Thyroid gland (tissue), 4 donors: ENCODE data around the gene RAB30. TPM values are rescaled to one million over a fixed set of nuclear protein-coding genes. Genes with fewer than 3 reads are reported as not detected.

ENCODE experiments used
- DNase-seq, 2 donors: peaks; one replicate each; pipeline ENCODE4 v3.0.0-alpha.2; 2019
- H3K27ac ChIP-seq, 3 donors: fragments of 200-600 bp; sonication (generic); 1 replicate in 2 of 3; 2 replicates in 1 of 3; pipeline ENCODE4 v1.5.1; 2016 to 2019; ENCODE audit warnings: mild to moderate bottlenecking in 1 of 3, moderate library complexity in 1 of 3
- H3K27me3 ChIP-seq: fragments of 200-600 bp; sonication (generic); one replicate; pipeline ENCODE4 v1.5.1; 2019
- H3K36me3 ChIP-seq, 2 donors: fragments of 200-600 bp; sonication (generic); one replicate each; pipeline ENCODE4 v1.5.1; 2016 to 2019
- H3K4me1 ChIP-seq, 2 donors: fragments of 200-600 bp; sonication (generic); one replicate each; pipeline ENCODE4 v1.5.1; 2017 to 2019
- H3K4me3 ChIP-seq, 3 donors: fragments of 200-600 bp; sonication (generic); replicated peaks in 1 of 3; 1 replicate in 2 of 3; 2 replicates in 1 of 3; pipeline ENCODE4 v1.5.1; 2016; ENCODE audit warnings: mild to moderate bottlenecking in 1 of 3
- H3K9me3 ChIP-seq: fragments of 200-600 bp; sonication (generic); one replicate; pipeline ENCODE4 v1.5.1; 2017
- POLR2A ChIP-seq, 2 donors: fragments of 450-650 bp; IDR thresholded peaks; one replicate each; pipeline ENCODE4 v1.6.1; 2017; ENCODE audit warnings: antibody characterized with exemption in 2 of 2, mild to moderate bottlenecking in 2 of 2, moderate library complexity in 1 of 2
- WGBS, 2 donors: methylation state at CpG; one replicate each; pipeline ENCODE4 v1.1.5; 2017; 5-methylcytosine and 5-hydroxymethylcytosine counted together
- intact Hi-C: fragments of 100-400 bp; cut with DNase I; formaldehyde crosslinking; loops from one replicate; pipeline ENCODE4 v1.15.1; 2023
- total RNA-seq, 4 donors: library from RNA; depleted of rRNA; stranded (reverse); fragments of >200 nt; gene quantifications; one replicate each; pipeline ENCODE4 v1.2.3, GENCODE V29; 2016
- TF ChIP-seq, protein P1 (sequence below), 6 experiments: fragments of 200-600 bp in 3 of 6; fragments of 450-650 bp in 3 of 6; sonication (generic) in 3 of 6; IDR thresholded peaks; one replicate each; pipeline ENCODE4 v1.5.1; 2016 to 2019; ENCODE audit warnings: antibody characterized with exemption in 6 of 6, mild to moderate bottlenecking in 2 of 6, inconsistent platforms in 1 of 6, moderate library complexity in 1 of 6

The RAB30 gene
- total RNA-seq, 4 donors from 2014 or later, result 12.0 to 30.0 (median 22.8) TPM

GRCh38 chr11:83102834-83103233 is 31.1 kb upstream of the RAB30 start:
- Histone ChIP-seq H3K27ac (no peak overlapping the region), H3K27me3 (no peaks in the 10 kb centered on the region), H3K9me3 (no peaks in the 10 kb centered on the region), H3K4me1 (no peaks in the 10 kb centered on the region), H3K4me3 (no peak overlapping the region), H3K36me3 (no peaks in the 10 kb centered on the region)
- TF ChIP-seq, protein P1, sequence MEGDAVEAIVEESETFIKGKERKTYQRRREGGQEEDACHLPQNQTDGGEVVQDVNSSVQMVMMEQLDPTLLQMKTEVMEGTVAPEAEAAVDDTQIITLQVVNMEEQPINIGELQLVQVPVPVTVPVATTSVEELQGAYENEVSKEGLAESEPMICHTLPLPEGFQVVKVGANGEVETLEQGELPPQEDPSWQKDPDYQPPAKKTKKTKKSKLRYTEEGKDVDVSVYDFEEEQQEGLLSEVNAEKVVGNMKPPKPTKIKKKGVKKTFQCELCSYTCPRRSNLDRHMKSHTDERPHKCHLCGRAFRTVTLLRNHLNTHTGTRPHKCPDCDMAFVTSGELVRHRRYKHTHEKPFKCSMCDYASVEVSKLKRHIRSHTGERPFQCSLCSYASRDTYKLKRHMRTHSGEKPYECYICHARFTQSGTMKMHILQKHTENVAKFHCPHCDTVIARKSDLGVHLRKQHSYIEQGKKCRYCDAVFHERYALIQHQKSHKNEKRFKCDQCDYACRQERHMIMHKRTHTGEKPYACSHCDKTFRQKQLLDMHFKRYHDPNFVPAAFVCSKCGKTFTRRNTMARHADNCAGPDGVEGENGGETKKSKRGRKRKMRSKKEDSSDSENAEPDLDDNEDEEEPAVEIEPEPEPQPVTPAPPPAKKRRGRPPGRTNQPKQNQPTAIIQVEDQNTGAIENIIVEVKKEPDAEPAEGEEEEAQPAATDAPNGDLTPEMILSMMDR (IDR thresholded peaks at IDR 0.05), result no peak
- TF ChIP-seq POLR2A (IDR thresholded peaks at IDR 0.05), result no peak
- 94 to 96% methylated on average over 3 of the region's 3 CpGs for WGBS, 2 donors
- DNase-seq, result no peak
- intact Hi-C loops, result no loop called here

DNA sequence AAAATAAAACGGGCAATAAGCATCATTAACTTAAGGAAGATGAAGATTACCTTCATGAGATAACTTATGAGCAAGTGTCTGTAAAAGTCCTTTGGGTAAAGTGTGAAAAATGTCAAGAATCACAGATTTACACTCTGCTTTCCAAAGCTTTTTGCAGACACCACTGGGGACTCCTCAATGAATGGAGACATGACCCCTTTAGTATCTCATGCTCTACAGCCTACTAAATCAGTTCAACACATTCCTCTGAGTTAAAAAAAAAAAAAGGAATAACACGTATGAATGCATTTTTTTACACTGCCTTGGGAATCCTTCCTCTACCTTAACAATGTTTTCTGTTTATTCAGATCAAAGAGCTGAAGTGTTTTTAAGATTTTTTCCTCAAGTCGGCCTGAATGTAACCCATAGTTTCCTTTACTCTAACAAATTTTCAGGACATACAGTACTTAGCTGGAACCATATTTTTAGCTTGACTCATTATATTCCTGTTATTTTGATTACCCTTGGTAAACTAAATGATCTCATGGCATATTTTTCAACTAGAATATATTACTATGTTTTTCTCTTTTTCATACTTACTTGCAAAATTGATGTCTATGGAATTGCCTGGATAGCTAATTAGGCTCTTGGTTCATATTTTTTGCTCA is 25.9 kb upstream of the RAB30 start:
- no peaks in the 10 kb centered on the region for H3K9me3 ChIP-seq
- TF ChIP-seq POLR2A (IDR thresholded peaks at IDR 0.05), result no peak
- TF ChIP-seq, protein P1 (IDR thresholded peaks at IDR 0.05), result no peak
- H3K4me3 ChIP-seq, result no peak overlapping the region
- no peaks in the 10 kb centered on the region for H3K27me3 ChIP-seq
- no peak for DNase-seq
- no peaks in the 10 kb centered on the region for H3K36me3 ChIP-seq
- no peaks in the 10 kb centered on the region for H3K4me1 ChIP-seq
- WGBS, 2 donors, result 44 to 48% methylated on average over 3 of the region's 3 CpGs
- H3K27ac ChIP-seq, result no peak overlapping the region
- intact Hi-C loops, result no loop called here

GRCh38 chr11:83093634-83094033 is 21.9 kb upstream of the RAB30 start:
- Histone ChIP-seq H3K27me3 (no peaks in the 10 kb centered on the region), H3K9me3 (no peaks in the 10 kb centered on the region), H3K4me3 (no peak overlapping the region), H3K4me1 (no peaks in the 10 kb centered on the region), H3K36me3 (no peaks in the 10 kb centered on the region), H3K27ac (no peak overlapping the region)
- 71 to 73% methylated on average over 2 of the region's 2 CpGs for WGBS, 2 donors
- TF ChIP-seq, protein P1 (IDR thresholded peaks at IDR 0.05), result no peak
- TF ChIP-seq POLR2A (IDR thresholded peaks at IDR 0.05), result no peak
- intact Hi-C loops, result no loop called here
- no peak for DNase-seq

DNA sequence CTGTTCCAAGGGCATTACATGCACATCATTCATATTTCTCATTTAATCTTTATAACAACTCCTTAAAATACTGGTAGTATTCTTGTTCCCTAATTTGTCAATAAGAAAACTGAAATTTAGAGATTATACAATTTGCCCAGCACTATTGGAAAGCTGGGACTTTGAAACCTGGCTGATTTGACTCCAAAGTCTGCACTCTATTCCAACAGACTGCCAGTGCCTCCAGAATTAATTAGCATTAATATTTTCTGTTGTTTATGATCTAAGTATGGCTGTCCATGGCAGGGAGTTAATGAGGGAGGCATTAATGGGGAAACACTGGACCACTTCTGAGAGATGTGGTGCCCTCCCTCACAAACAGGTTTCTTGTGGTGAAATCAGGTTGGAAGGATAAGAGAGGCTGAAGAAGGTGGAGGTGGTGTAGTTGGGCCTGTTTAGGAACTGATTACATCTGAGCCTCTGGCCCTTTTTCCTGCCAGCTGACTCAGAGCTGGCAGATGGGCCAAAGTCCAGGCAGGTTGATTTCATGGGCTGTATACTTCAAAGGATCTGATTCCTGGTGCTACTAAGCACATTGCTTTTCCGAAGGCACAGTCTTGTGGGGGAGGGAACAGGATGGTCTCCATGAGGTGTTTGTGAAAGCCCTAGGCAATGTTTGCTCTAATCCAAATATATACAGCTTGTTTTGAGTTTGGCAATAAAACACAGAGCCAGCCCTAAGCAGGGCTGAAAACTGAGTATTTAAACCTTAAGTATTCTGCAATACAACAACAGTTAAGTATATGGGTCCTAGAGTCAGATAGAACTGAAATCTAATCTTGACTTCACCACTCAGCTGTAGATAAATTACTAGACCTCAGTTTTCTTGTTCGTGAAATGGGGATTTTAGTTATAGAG is 21.0 kb upstream of the RAB30 start:
- 72 to 87% methylated on average over 2 of the region's 2 CpGs for WGBS, 2 donors
- Histone ChIP-seq H3K4me3 (no peak overlapping the region), H3K9me3 (no peaks in the 10 kb centered on the region), H3K27ac (no peak overlapping the region), H3K27me3 (no peaks in the 10 kb centered on the region), H3K4me1 (no peaks in the 10 kb centered on the region), H3K36me3 (no peaks in the 10 kb centered on the region)
- intact Hi-C loops, result no loop called here
- DNase-seq, result no peak
- TF ChIP-seq, protein P1 (IDR thresholded peaks at IDR 0.05), result no peak

- Histone ChIP-seq H3K4me3 (no peak overlapping the region), H3K9me3 (no peaks in the 10 kb centered on the region), H3K4me1 (peaks cover 6 to 8% of the 10 kb centered on the region in 2 donors), H3K36me3 (no peaks in the 10 kb centered on the region), H3K27me3 (no peaks in the 10 kb centered on the region), H3K27ac (no peak overlapping the region)
- 94 to 95% methylated on average over 2 of the region's 2 CpGs for WGBS, 2 donors
- intact Hi-C loops, result no loop called here
- no peak for DNase-seq
- TF ChIP-seq POLR2A (IDR thresholded peaks at IDR 0.05), result no peak
- TF ChIP-seq, protein P1 (IDR thresholded peaks at IDR 0.05), result no peak
Measured at GRCh38 chr11:83088965-83089364, 17.3 kb upstream of the RAB30 start.
